ENCODE results near the gene GRAMD1C. TPM values are rescaled to one million over a fixed set of nuclear protein-coding genes. Genes with fewer than 3 reads are reported as not detected.

The GRAMD1C gene
- total RNA-seq, 4 donors from 2014 or later: 20.6 to 48.0 (median 30.0) TPM

DNA sequence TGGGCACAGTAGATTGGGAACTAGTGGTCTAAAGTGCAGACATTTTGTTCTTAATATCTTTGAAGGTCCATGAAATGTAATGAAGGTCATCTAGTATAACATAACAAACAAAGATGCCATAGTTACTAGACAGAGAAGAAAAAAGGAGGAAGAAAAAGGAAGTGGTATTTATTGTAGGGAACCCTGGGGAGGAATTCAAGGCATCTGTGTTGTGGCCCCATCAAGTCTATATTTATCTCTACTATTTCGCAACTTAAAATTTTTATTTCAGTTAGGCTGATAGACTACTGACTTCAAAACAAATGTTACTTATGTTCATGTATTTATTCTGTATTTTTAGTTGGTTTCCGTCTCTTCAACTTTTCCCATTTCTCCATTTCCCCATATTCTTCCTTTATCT, 60.3 kb downstream of the GRAMD1C start:
- H3K36me3 ChIP-seq: no peaks in the 10 kb centered on the region
- no peaks in the 10 kb centered on the region for H3K9me3 ChIP-seq
- peak overlapping the region in 2 of 4 donors; percentile 49 to 56 for H3K4me3 ChIP-seq
- no peak for TF ChIP-seq POLR2A (IDR thresholded peaks at IDR 0.05)
- TF ChIP-seq, protein P1, sequence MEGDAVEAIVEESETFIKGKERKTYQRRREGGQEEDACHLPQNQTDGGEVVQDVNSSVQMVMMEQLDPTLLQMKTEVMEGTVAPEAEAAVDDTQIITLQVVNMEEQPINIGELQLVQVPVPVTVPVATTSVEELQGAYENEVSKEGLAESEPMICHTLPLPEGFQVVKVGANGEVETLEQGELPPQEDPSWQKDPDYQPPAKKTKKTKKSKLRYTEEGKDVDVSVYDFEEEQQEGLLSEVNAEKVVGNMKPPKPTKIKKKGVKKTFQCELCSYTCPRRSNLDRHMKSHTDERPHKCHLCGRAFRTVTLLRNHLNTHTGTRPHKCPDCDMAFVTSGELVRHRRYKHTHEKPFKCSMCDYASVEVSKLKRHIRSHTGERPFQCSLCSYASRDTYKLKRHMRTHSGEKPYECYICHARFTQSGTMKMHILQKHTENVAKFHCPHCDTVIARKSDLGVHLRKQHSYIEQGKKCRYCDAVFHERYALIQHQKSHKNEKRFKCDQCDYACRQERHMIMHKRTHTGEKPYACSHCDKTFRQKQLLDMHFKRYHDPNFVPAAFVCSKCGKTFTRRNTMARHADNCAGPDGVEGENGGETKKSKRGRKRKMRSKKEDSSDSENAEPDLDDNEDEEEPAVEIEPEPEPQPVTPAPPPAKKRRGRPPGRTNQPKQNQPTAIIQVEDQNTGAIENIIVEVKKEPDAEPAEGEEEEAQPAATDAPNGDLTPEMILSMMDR (IDR thresholded peaks at IDR 0.05): no peak
- DNase-seq: no peak
- no peaks in the 10 kb centered on the region for H3K4me1 ChIP-seq
- no peak overlapping the region for H3K27ac ChIP-seq
- no peaks in the 10 kb centered on the region for H3K27me3 ChIP-seq

DNA sequence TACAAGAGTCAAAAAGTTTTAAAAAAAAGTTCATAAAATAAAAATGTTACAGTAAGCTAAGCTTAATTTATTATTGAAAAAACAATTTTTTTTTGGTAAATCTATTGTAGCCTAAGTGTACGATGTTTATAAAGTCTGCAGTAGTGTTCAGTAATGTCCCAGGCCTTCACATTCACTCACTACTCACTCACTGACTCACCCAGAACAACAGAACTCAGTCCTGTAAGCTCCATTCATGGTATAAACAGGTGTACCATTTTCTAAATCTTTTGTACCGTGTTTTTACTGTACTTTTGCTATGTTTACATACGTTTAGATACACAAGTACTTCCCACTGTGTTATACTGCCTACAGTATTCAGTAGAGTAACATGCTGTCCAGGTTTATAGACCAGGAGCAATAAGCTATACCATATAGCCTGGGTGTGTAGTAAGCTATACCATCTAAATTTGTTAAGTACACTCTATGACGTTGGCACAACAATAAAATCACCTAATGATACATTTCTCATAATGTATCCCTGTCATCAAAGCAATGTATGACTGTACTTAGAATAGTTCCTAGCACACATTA, 68.1 kb downstream of the GRAMD1C start:
- TF ChIP-seq POLR2A (IDR thresholded peaks at IDR 0.05): no peak
- TF ChIP-seq, protein P1 (IDR thresholded peaks at IDR 0.05): no peak
- DNase-seq: no peak
- Histone ChIP-seq H3K4me1 (no peaks in the 10 kb centered on the region), H3K27ac (no peak overlapping the region), H3K9me3 (no peaks in the 10 kb centered on the region), H3K27me3 (no peaks in the 10 kb centered on the region), H3K4me3 (no peak overlapping the region), H3K36me3 (peaks cover 0 to 11% (median 0%) of the 10 kb centered on the region in 3 donors)

DNA sequence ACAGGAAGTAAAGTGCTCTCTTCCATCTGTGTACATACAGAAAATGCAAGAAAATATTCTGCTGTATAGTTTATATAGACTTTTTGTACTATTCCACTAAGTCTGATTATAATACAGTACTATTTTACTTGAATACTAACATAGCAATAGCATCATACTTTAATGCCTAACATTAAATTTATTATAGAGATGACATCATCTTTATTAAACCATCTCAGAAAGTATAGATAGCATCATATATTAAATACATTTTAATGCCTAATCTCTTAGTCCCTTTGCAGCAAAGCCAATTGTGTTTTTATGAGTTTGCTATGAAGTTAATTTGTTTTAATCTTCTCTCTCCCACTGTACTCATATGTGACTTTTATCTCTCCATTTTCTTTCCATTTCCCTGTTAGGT, 69.5 kb downstream of the GRAMD1C start:
- no peak overlapping the region for H3K4me3 ChIP-seq
- no peak for TF ChIP-seq POLR2A (IDR thresholded peaks at IDR 0.05)
- TF ChIP-seq, protein P1 (IDR thresholded peaks at IDR 0.05): no peak
- H3K27ac ChIP-seq: no peak overlapping the region
- peaks cover 0 to 11% (median 0%) of the 10 kb centered on the region in 3 donors for H3K36me3 ChIP-seq
- no peaks in the 10 kb centered on the region for H3K4me1 ChIP-seq
- no peaks in the 10 kb centered on the region for H3K27me3 ChIP-seq
- DNase-seq: no peak
- no peaks in the 10 kb centered on the region for H3K9me3 ChIP-seq

DNA sequence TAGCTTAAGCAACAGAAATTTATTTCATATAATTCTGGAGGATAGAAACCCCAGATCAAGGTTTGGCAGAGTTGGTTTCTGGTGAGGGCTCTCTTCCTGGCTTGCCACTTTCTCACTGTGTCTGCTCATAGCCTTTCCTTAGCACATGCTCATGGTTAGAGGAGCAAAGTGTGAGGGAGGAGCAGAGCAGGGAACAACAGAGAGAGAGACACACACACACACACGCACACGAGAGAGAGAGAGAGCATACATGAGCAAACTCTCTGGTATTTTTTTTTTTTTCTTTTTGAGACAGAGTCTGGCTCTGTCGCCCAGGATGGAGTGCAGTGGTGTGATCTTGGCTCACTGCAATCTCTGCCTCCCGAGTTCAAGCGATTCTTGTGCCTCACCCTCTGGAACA, 72.4 kb downstream of the GRAMD1C start:
- DNase-seq: no peak
- no peaks in the 10 kb centered on the region for H3K9me3 ChIP-seq
- no peaks in the 10 kb centered on the region for H3K4me1 ChIP-seq
- TF ChIP-seq, protein P1 (IDR thresholded peaks at IDR 0.05): no peak
- no peak for TF ChIP-seq POLR2A (IDR thresholded peaks at IDR 0.05)
- no peaks in the 10 kb centered on the region for H3K36me3 ChIP-seq
- no peaks in the 10 kb centered on the region for H3K27me3 ChIP-seq
- H3K27ac ChIP-seq: no peak overlapping the region
- H3K4me3 ChIP-seq: no peak overlapping the region

DNA sequence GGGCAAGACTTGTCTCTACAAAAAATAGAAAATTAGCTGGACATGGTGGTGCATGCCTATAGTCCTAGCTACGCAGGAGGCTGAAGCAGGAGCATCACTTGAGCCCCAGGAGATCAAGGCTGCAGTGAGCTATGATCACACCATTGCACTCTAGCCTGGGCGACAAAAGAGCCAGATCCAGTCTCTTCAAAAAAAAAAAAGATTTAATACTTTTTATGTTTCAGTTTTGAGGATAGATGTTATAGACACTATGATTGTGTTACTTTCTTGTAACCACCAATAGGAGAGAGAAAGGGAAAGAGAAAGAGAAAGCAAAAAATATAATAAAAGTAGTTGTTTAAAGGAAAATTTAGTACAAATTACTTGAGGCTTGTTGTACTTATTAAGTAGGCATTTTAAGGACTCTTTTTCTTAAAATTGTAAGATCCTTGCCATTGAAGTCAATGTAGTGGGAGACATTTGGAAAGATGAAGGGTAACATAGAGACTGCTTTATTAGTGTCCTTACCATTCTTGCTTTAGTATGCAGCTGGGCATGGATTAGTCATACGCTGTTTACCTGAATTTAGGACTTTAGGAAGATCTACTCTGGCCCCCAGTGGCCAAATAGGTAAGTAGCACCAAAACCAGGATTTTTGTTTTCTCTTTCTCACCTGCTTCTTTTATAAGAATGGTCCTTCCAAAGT, 74.1 kb downstream of the GRAMD1C start:
- H3K9me3 ChIP-seq: no peaks in the 10 kb centered on the region
- no peak for TF ChIP-seq POLR2A (IDR thresholded peaks at IDR 0.05)
- TF ChIP-seq, protein P1 (IDR thresholded peaks at IDR 0.05): peak; percentile 24 to 88 (median 73)
- DNase-seq: peak in 1 of 3 donors; percentile 65
- H3K4me1 ChIP-seq: no peaks in the 10 kb centered on the region
- no peak overlapping the region for H3K27ac ChIP-seq
- no peak overlapping the region for H3K4me3 ChIP-seq
- H3K27me3 ChIP-seq: no peaks in the 10 kb centered on the region
- peaks cover 0 to 4% (median 0%) of the 10 kb centered on the region in 3 donors for H3K36me3 ChIP-seq
